ENCODE results near the gene VRK1.

VRK1 gene

GRCh38 chr14:96823652-96824051, 26.5 kb downstream of the VRK1 start:
- no peak for TF ChIP-seq CTCF (IDR thresholded peaks at IDR 0.05; ENCODE audit: low read depth, low read length)
- no peak for DNase-seq (ENCODE audit: extremely low read depth, low read depth)

- DNase-seq (ENCODE audit: extremely low read depth, low read depth): peak; percentile 22
- no peak for TF ChIP-seq CTCF (IDR thresholded peaks at IDR 0.05; ENCODE audit: low read depth, low read length)
Measured at GRCh38 chr14:96824283-96824682, 27.1 kb downstream of the VRK1 start.

GRCh38 chr14:96826818-96827217, 29.6 kb downstream of the VRK1 start:
- DNase-seq (ENCODE audit: extremely low read depth, low read depth): no peak
- no peak for TF ChIP-seq CTCF (IDR thresholded peaks at IDR 0.05; ENCODE audit: low read depth, low read length)

GRCh38 chr14:96827290-96827689, 30.1 kb downstream of the VRK1 start:
- DNase-seq (ENCODE audit: extremely low read depth, low read depth): no peak
- no peak for TF ChIP-seq CTCF (IDR thresholded peaks at IDR 0.05; ENCODE audit: low read depth, low read length)

- no peak for TF ChIP-seq CTCF (IDR thresholded peaks at IDR 0.05; ENCODE audit: low read depth, low read length)
- DNase-seq (ENCODE audit: extremely low read depth, low read depth): no peak
Measured at GRCh38 chr14:96829791-96830190, 32.6 kb downstream of the VRK1 start.

GRCh38 chr14:96830946-96831345, 33.8 kb downstream of the VRK1 start:
- DNase-seq (ENCODE audit: extremely low read depth, low read depth): no peak
- no peak for TF ChIP-seq CTCF (IDR thresholded peaks at IDR 0.05; ENCODE audit: low read depth, low read length)

- no peak for DNase-seq (ENCODE audit: extremely low read depth, low read depth)
- no peak for TF ChIP-seq CTCF (IDR thresholded peaks at IDR 0.05; ENCODE audit: low read depth, low read length)
Measured at GRCh38 chr14:96832351-96832750, 35.2 kb downstream of the VRK1 start.

All from AG09319 (cell line).